Globus pallidus (tissue), 1 donor: Measurements from ENCODE around the gene GPR132.

Experiments
- DNase-seq: peaks from one replicate; pipeline ENCODE4 v3.0.0-alpha.2; 2015; ENCODE audit warnings: low spot score

The GPR132 gene

DNA sequence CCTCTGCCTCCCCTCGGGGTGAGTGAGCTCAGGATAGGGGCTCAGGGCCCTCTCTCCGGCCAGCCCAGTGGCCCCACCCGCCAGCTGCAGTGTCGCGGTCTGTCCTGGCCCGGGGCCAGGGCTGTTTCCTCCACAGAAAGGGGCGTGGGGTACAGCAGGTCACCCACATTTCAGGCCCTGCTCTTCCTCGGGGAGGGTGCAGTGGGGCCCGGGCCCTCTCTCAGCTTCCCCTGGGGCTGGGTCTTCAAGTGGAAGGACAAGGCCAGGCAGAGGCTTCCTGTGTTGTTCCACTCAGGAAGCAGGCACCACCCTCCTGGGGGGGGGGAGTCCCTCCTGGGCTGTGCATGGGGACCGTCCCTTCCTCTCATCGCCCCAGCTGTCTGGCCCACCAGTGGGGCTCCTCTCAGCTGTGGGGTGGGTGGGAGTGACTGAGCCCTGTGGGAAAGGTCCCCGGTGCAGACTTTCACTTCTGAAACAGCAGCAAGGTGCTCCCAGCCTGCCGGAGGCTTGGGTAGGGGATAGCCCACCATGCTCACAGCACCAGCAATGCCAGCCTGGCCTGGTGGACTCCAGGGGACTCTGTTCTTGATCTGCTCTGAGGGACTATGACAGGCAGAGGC is 3.7 kb downstream of the GPR132 start:
- DNase-seq = no peak

DNA sequence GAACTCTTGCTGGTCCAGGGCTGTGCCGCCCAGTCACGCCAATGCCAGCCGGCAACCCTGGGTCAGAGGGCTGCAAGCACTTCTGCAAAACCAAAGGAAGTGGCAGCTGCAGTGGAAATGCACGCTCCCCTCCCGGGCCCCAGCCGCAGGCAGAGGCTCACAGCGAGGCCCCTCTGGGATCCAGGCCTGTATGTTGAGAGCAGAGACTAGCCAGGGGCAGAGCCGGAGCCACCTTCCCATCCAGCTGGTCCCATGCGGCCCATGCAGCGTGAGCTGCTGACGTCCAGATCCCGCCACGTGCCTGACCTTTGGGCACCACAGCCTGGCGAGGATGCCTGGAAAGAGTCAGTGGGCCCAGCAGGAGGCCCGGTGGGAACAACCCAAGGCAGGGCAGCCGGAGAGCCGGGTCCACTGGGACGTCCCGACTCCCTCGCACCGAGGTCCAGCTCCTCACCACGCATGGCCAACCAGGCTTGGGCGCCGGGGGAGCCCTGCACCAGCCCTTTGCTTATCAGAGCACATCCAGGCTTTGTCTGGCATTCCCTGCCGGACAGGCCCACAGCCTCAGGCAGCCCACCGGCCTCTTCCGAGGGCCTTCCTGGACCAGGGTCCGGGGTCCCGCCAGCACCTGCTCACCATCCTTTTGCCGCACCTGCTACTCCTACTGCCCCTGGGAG is 4.3 kb downstream of the GPR132 start:
- DNase-seq = no peak

DNA sequence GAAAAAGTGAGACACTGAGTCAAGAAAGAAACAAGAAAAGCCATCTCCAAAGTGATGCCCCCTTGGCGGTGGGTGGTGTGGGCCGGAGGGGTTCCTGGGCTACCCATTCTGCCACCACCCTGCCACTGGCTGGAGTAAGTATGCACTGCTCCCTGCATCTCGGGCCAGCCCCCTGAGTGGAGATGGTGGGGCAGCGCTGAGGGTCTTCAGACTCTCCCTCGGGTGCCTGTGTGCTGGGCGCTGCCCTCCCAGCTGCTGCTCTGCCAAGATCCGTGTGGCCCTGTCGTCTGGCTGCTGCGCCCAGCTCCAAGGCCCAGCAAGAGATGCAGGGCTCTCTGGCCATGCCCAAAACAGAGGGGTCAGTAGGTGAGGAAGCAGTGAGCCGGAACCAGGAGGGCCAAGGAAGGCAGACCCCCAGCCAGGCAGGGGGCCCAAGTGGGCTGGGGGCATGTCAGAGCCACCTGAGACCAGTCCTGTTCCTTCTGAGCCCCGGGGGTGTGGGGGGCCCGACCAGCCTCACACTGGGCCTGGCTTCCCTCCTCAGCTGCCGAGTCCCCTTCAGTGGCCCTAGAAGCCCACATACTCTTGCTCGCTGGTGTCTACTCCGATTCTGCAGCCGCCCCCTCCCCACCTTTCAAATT is 5.2 kb downstream of the GPR132 start:
- DNase-seq = no peak

DNA sequence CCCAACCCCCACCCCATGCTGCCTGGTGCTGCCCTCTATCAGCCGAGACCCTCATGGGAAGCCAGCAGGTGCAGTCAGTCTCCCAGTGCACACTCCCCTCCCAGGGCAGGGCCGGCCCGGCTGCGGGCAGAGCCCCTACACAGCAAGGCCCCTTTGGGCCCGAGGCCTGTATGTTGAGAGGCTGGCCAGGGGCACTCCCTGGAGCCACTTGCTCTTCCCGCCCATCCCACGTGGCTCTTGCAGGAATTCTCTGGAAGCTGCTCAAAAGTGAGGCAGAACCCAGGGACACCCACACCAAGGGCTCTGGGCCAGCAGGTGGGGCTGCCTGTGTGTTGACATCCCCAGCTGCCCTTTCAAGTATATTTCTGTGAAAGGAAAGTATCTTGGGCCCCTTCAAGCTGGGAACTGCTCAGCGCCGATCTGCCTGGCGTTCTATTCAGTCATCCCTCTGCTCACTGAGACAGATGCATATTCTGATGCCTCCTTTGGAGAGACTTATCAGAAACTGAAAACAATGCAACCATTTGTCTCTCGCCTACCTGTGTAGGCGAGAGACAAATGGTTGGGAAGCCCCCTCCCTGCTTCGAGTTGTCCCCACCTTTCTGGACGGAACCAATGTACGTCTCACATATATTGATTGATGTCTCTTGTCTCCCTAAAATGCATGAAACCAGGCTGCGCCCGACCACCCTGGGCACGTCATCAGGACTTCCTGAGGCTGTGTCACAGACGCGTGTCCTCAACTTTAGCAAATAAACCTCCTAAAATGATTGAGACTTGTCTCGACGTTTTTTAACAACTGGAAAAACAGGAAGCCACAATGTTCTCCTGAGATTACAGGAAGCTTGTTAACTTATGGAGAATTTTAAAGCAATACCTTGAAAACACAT is 6.0 kb downstream of the GPR132 start:
- DNase-seq = no peak

DNA sequence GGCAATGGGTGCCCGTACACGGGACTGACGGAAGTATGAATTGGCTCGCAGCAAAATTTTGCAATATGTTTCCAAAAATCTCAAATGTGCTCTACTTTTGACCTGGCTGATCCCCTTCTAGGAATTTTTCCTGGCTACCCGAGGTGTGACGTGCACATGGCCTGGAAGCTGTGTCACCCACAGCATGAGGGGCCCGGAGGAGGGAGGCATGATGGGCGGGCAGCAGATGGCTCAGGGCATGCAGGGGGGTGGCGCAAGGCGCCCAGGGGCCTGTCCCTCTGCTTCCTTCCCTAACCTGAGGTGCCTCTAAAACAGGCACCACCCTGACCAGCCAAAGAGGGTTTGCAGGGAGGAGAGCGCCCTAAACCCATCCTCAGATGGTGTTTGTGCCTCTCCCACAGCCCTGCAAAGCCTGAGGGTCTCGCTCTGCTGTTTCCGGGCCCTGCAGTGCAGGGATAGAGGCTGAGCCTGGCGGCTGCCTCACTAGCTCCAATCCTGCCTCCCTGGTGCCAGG is 6.7 kb downstream of the GPR132 start:
- DNase-seq = no peak

DNA sequence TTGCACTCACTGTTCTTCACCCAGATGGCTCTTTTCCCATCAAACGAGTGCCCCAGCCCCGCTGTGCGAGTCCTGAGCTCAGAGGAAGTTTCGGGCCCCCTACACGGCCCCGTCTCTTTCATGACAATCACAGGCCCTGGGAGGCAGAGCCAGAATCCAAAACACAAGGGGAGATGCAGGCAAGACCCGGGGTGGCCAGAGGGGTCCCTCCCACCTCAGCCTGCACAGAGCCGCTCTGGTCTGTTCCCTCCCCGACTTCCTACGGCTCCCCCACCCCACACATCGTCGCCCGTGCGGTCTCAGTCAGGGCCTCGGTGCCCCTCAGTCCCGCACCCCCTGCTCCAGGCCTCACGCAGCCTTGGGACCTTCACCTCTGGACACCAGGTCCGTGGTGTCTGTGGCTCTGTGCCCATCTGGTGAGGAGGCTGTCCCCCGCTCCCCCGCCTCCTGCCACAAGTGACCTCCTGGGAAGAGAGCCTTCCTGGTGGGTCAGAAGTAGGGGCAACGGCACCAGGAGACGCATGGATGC is 8.9 kb downstream of the GPR132 start:
- no peak for DNase-seq

DNA sequence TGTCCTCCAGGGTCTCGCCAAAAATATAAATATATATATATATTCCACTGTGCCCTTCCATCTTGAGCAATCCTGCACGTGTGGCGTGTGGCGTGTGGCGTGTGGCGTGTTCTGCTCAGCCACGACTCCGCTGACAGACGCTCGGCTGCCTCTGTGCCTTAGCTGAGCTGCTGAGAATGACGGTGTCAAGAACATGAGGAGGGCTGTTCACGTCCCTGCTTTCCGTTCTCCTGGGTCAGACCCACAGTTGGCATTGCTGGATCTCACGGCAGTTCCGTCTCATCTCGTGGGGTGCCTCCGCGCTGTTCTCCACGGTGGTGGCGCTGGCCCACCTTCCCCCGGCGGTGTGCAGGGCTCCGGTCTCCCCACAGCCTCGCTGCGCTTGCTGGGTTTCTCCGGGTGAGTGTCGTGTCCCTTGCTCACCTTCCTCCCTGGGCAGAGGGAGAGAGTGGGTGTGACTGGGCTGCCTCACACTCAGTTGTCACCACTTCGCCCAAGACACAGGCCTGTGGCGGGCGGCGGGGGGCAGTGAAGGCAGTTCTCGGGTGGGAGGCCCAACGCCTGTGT is 9.4 kb downstream of the GPR132 start:
- DNase-seq = no peak

DNA sequence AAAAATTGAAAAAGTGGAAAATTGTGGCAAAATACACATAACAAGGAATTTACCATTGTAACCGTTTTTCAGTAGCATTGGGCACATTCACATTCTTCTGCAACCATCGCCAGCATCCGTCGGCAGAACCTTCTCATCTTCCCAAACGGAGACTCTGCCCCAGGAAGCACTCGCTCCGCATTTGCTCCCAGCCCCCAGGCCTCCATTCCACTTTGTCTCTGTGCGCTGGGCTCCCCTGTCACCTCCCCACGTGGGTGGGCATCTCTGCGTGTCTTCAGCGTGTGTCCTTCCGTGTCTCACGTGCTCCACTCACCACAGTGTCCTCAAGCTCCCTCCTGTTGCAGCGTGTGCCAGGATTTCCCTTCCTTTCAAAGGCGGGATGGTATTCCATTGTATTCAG is 9.9 kb downstream of the GPR132 start:
- no peak for DNase-seq

DNA sequence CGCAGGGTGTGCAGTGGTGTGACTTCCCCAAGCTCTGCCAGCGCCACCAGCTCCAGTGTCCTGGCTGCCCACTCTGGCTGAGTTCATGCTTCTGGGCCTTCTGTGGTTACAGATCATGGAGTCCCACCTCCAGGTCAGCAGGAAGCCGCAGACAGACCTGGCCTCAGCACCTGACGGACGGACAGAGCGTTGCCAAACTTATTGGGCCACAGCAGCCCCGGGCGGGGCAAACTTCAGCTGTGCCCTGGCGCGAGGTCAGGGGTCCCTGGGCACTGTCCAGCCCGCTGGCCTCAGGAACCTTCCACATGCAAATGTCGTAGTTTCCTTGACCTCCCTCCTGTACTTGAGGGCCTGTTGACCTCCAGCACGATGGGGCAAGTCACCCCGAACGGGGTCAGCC is 11.2 kb downstream of the GPR132 start:
- DNase-seq = no peak

DNA sequence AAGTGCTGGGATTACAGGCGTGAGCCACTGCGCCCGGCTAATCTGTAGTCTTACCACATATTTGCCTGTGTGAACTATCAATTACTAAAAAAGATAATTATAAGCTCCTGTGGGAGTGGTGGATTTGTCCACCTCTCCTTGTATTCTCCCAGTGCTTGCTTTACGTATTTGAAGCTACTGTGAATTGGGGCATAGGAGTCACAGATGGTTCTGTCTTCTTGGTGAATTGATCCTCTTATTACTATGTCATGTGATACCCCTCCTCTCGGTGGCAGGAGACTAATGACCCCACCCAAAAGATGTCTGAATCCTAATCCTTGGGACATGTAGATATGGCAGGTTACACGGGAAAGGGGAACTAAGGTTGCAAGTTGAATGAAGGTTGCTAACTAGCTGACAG is 11.8 kb downstream of the GPR132 start:
- DNase-seq = no peak

DNA sequence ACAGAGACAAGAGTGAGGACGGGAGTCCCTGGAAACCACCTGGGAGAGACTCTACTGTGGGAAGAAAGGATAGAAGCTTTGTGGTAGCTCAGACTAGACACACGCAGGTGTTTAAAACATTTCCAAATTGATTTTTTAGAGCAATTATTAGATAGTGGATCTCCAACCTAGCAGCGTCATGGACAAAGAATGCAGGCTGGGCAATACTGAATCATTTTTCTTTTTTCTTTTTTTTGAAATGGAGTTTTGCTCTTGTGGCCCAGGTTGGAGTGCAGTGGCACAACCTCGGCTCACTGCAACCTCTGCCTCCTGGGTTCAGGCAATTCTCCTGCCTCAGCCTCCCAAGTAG is 13.1 kb downstream of the GPR132 start:
- DNase-seq = no peak

DNA sequence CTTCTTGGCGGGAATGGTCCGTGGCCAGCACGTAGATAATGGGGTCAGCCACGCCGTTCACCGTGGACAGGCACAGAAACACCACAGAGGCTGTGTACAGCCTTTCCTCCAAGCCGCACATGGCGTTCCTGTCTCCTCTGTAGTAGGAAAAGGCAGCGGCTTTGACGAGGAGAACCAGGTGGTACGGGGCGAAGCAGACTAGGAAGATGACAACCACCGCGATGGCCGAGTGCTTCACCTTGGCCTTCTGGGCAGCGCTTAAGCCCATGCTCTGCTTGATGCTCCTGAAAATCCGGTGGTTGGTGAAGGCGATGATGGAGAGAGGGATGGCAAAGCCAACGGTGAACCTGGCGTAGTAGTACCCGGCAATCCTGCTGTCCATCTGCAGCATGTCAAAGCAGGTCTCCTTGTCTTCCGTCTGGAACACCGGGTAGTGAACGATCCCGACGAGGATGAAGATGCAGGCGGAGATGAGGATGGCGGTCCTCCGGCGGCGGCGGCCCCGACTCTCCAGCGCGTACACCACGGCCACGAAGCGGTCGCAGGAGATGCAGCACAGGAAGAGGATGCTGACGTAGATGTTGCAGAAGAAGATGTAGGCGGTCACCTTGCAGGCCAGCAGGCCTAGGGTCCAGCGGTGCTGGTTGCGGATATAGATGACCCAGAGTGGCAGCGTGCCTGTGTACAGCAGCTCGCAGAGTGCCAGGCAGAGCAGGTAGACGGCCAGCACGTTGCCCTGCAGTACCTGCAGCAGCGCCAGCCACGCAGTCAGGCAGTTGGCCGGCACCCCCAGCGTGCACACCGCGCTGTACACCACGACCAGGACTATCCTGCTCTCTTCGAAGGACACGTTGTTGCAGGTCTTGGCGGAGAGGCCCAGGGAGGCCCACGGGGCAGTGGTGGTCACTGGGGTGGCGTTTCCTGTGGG is 13.8 kb downstream of the GPR132 start:
- no peak for DNase-seq

DNA sequence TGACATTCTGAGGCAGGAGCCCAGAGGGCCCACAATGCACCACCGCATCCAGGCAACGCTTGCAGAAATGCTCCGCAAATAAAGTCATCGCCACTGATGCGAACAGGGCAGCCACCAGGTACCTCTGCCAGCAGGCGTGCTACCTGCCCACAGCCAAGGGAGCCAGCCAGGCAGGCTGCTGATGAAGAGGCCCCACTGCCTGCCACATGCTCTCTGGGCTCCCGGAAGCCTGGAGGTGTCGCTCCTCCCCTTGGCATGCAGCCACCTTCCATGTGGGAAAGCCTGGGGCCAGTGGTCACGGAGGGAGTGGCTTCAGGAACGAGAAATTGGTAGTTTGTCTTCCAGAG is 14.7 kb downstream of the GPR132 start:
- no peak for DNase-seq

DNA sequence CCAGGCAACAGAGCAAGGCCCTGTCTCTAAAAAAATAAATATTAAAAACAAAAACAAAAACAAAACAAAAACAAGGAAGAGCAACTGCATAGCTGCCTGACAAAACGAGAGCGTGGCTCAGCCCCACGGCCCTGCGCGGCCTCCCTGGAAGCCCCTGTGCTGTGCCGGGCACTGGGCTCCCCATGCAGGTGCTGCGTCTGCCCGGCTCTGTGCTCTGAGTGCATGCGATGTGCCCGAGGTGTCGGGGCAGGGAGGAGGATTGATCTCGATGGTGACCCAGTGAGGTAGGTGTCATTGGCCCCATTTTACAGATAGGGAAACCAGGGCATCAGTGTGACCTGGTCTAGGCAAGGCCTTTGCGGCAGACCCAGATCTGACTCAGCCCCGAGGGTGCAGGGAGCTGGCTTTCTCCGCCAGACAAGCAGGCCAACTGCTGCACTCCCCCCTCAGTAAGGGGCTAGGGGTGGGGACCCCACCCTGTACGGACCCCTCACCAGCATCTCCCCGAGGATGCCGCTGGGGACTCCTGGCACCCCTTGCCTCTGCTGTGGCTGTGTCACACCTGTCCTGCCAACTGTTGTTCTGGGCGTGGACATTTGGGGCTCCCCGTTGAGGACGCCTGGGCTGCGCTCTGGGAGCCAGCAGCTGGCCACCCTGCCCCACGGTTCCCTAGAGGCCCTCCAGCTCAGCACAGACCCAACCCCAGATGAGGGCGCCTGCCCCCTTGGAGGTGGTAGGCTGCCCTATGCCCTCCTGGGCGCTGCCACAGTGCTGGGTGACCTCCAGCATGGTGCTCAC is 15.3 kb downstream of the GPR132 start:
- no peak for DNase-seq

DNA sequence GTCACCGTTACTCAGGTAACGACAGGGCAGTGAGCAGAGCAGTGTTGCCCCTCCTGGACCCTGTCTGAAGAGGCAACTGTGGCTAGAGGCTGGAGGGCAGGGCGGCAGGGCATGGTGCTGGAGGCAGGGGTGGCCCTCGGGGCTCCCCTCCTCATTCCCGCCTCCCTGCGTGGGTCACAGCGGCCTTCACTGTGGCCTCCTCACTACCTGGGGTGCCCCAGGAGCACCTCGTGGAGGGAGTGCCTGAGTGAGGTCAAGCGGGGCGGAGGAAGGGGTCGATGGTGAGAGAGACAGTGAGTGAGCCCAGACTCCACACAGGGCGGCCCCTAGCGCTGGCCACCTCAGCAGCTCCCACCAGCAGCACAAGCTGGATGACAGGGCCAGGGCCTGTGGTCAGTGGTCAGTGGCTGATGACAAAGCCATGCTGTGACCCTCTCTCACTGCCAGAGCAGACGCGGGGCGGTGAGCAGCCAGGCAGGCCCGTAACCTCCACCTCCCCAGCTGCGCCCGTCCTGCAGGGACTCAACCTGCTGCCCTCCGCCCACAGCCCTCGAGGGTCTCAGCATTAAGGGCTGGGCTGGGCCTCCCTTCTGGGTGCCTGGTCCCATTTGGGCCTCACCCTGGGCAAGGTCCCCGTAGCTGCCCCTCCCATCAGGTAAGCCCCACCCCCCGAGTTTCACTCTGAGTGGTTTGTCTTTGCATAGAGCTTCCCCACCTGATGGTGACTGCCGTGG is 17.8 kb downstream of the GPR132 start:
- no peak for DNase-seq

DNA sequence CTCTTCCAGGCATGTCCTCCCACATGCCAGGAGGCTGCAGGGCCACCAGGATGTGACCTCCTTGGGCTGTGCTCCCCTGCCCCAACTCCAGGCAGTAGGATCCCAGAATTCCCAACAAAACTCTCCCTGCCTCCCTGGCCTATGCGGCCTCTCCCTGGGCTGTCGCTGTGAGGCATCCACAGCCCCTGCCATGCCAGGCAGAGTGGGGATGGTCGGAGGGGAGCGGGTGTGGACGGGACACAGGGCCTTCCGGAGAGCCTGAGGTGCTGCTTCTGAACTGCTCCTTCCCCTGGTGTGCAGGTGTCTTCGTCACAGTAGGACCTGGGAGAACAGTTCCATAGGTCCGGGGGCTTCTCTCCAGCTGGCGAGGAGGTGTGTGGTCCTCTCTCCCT is 18.3 kb downstream of the GPR132 start:
- DNase-seq = no peak

DNA sequence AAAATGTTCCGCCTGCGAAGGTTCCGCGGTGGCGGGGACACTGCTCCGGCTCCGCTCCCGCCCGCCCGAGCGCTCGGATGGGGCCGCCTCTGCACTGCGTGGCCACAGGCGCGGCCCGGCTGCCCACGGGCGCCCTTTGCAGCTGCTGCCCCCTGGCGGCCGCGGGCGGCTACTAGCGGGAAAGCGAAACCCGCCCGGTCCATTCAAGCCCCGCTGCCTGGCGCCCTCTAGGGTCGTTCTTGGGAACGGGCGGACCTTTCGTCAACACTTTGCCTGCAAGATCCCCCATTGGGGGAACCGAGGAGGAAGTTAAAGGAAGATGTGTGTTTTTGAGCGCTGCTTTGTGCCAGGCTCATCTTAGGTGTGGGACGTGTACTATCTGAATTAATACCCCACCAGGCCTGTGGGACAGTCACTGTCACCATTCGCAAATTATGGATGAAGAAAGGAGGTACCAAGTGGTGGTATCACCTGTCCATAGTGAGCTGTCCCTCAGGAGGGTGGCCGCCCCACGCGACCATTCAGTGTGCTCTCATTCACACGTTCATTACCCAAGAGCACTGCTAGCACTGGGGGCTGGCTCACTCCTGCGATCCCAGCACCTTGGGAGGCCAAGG is 19.4 kb downstream of the GPR132 start:
- peak; percentile 63 for DNase-seq

DNA sequence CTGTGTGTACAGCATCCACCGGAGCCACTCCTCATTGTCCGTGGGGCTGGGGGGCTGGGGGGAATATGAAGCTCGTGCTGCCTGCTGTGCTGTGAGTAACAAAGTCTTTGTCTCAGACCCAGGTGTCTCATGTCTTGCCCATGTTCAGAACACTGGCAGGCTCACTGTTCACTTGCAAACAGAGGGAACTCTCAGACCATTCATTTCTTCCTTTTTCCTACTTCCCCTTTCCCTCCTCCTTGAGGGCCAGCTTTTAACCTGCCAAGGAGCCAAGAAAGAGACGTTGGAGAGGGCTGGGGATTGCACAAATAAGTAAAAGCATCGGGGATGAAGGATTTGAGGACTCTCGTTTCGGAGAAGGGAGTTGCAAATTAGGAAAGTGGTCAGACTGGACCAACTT is 21.6 kb downstream of the GPR132 start:
- no peak for DNase-seq

DNA sequence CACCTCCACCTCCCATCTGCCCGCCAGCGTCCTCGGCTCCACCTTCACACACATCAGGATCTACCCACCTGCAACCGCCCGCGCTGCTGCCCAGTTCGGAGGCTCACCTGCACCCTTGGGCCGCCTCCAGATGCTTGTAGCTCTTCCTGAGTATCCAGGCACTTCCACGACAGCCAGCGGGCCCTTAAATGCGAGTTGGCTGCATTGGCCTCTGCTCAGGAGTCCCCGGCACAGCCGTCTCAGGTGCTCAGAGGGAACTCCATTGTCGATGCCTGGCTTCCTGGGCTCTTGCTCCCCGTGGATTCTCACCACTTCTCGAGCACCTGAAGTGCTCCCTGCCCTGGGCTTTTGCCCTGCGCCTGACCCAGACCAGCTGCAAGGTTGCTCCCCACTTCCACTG is 22.4 kb downstream of the GPR132 start:
- DNase-seq = no peak
